ENCODE measurements around the gene OPRM1. TPM values are rescaled to one million over a fixed set of nuclear protein-coding genes. Genes with fewer than 3 reads are reported as not detected.
A peak's percentile ranks its signal among the peaks of the same experiment; 100 is the strongest.

Gene OPRM1
- total RNA-seq (ENCODE audit: unreplicated experiment), result not detected
- long read RNA-seq, result 0 reads

DNA sequence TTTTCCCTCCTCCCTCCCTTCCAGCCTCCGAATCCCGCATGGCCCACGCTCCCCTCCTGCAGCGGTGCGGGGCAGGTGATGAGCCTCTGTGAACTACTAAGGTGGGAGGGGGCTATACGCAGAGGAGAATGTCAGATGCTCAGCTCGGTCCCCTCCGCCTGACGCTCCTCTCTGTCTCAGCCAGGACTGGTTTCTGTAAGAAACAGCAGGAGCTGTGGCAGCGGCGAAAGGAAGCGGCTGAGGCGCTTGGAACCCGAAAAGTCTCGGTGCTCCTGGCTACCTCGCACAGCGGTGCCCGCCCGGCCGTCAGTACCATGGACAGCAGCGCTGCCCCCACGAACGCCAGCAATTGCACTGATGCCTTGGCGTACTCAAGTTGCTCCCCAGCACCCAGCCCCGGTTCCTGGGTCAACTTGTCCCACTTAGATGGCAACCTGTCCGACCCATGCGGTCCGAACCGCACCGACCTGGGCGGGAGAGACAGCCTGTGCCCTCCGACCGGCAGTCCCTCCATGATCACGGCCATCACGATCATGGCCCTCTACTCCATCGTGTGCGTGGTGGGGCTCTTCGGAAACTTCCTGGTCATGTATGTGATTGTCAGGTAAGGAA lies at the start of gene OPRM1:
Gene OPRM1 (plus strand): TSS at position 10 of the 612 bp plus-strand sequence. CDS start 305 bp downstream, at position 315.
- no peak within 1 kb of the TSS for H3K4me3 Mint-ChIP-seq (ENCODE audit: unreplicated experiment)
- DNase-seq (ENCODE audit: low spot score), result peak; percentile 89
- H3K9me3 Mint-ChIP-seq (ENCODE audit: unreplicated experiment), result no peaks in the 10 kb centered on the region
- H3K4me1 Mint-ChIP-seq (ENCODE audit: unreplicated experiment), result no peaks in the 10 kb centered on the region
- H3K27me3 Mint-ChIP-seq (ENCODE audit: unreplicated experiment), result no peaks in the 10 kb centered on the region
- H3K27ac Mint-ChIP-seq (ENCODE audit: unreplicated experiment), result peak within 1 kb of the TSS; percentile 30
- TF ChIP-seq, protein P1, sequence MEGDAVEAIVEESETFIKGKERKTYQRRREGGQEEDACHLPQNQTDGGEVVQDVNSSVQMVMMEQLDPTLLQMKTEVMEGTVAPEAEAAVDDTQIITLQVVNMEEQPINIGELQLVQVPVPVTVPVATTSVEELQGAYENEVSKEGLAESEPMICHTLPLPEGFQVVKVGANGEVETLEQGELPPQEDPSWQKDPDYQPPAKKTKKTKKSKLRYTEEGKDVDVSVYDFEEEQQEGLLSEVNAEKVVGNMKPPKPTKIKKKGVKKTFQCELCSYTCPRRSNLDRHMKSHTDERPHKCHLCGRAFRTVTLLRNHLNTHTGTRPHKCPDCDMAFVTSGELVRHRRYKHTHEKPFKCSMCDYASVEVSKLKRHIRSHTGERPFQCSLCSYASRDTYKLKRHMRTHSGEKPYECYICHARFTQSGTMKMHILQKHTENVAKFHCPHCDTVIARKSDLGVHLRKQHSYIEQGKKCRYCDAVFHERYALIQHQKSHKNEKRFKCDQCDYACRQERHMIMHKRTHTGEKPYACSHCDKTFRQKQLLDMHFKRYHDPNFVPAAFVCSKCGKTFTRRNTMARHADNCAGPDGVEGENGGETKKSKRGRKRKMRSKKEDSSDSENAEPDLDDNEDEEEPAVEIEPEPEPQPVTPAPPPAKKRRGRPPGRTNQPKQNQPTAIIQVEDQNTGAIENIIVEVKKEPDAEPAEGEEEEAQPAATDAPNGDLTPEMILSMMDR (IDR thresholded peaks at IDR 0.05; ENCODE audit: unreplicated experiment), result no peak
- no peaks in the 10 kb centered on the region for H3K36me3 Mint-ChIP-seq (ENCODE audit: low read depth, unreplicated experiment)

DNA sequence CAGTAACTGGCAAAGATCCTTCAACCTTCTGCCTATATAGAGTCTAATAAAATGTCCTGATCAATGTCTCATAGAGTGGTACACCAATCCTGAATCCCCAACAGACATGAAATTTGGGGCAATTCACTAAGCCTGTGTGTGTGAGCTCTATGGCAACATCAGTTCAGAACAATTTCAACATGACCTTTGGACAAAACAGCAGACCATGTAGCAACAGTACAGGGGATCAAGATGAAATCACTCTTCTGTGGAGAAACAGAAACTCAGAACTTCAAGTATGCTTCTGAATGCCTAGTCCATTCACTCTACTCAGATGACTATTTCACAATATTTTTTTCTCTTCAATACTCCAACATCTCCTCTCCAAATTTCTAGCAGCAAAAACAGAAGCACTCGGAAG lies 49.1 kb upstream of the OPRM1 start:
- H3K9me3 Mint-ChIP-seq (ENCODE audit: unreplicated experiment), result no peaks in the 10 kb centered on the region
- no peaks in the 10 kb centered on the region for H3K4me1 Mint-ChIP-seq (ENCODE audit: unreplicated experiment)
- H3K4me3 Mint-ChIP-seq (ENCODE audit: unreplicated experiment), result no peak overlapping the region
- no peak for DNase-seq (ENCODE audit: low spot score)
- H3K36me3 Mint-ChIP-seq (ENCODE audit: low read depth, unreplicated experiment), result no peaks in the 10 kb centered on the region
- H3K27ac Mint-ChIP-seq (ENCODE audit: unreplicated experiment), result no peak overlapping the region
- TF ChIP-seq, protein P1 (IDR thresholded peaks at IDR 0.05; ENCODE audit: unreplicated experiment), result no peak
- no peaks in the 10 kb centered on the region for H3K27me3 Mint-ChIP-seq (ENCODE audit: unreplicated experiment)

DNA sequence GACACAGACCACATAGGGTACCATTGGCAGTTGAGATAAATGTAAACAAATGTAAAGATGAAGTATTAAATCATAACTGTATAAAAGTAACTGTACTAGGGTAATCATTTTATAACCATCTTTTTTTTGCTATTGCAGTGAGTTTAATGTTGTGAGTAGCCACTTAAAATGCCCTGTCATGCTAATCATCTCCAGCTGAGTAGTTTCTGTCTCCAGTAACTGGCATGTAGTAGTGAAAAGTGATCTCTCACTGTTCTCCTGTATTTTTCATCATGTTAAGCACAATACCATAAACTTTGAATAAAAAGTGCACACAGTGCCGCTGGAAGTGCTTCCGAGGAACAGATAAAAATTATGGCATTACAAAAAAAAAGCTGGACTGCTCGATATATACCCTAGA lies 45.0 kb upstream of the OPRM1 start:
- Mint-ChIP-seq H3K27me3 (ENCODE audit: unreplicated experiment) (peaks cover 1% of the 10 kb centered on the region), H3K36me3 (ENCODE audit: low read depth, unreplicated experiment) (no peaks in the 10 kb centered on the region), H3K9me3 (ENCODE audit: unreplicated experiment) (no peaks in the 10 kb centered on the region), H3K4me3 (ENCODE audit: unreplicated experiment) (no peak overlapping the region), H3K4me1 (ENCODE audit: unreplicated experiment) (peaks cover 12% of the 10 kb centered on the region), H3K27ac (ENCODE audit: unreplicated experiment) (no peak overlapping the region)
- TF ChIP-seq, protein P1 (IDR thresholded peaks at IDR 0.05; ENCODE audit: unreplicated experiment), result no peak
- no peak for DNase-seq (ENCODE audit: low spot score)

DNA sequence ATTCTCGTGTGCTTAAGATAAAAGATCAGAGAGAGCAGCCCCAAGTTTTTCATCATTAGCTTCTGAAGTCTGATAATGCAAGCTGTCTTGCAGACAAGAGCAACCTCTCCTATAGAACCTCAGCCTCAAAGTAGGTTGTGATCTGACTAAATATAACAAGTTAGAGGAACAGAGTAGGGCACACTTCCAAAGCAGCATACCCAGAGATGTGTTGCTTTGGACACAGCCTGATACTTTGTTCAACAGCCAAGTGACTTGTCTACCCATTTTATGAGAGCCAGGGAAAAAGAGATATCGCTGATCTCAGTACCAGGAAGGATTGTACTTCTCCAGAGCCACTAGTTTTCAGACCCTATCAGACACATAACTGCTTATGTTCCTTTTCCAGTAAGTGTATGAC lies 44.2 kb upstream of the OPRM1 start:
- H3K4me3 Mint-ChIP-seq (ENCODE audit: unreplicated experiment), result no peak overlapping the region
- TF ChIP-seq, protein P1 (IDR thresholded peaks at IDR 0.05; ENCODE audit: unreplicated experiment), result no peak
- H3K9me3 Mint-ChIP-seq (ENCODE audit: unreplicated experiment), result no peaks in the 10 kb centered on the region
- H3K27ac Mint-ChIP-seq (ENCODE audit: unreplicated experiment), result no peak overlapping the region
- H3K36me3 Mint-ChIP-seq (ENCODE audit: low read depth, unreplicated experiment), result no peaks in the 10 kb centered on the region
- peaks cover 1% of the 10 kb centered on the region for H3K27me3 Mint-ChIP-seq (ENCODE audit: unreplicated experiment)
- peaks cover 12% of the 10 kb centered on the region for H3K4me1 Mint-ChIP-seq (ENCODE audit: unreplicated experiment)
- DNase-seq (ENCODE audit: low spot score), result no peak

DNA sequence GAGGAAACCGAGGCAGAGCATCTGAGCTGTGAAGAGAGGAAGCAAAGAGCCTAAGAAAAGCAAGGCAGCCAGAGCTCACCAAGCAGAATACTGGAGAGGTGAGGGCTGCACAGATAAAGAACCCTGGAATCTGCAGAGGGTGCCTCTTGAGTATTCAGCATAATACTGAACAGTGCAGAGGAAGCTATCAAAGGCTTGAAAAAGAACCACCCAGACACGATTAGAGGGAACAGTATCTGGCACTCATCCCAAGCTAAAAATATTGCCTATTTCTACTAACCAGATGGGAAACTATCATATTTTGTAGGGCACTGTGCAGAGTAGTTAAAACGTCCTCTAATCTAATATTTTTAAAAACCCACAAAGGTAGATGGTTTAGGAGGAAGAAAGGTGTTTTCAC lies 41.8 kb upstream of the OPRM1 start:
- Mint-ChIP-seq H3K27ac (ENCODE audit: unreplicated experiment) (no peak overlapping the region), H3K27me3 (ENCODE audit: unreplicated experiment) (peaks cover 1% of the 10 kb centered on the region), H3K36me3 (ENCODE audit: low read depth, unreplicated experiment) (no peaks in the 10 kb centered on the region), H3K9me3 (ENCODE audit: unreplicated experiment) (no peaks in the 10 kb centered on the region), H3K4me3 (ENCODE audit: unreplicated experiment) (no peak overlapping the region), H3K4me1 (ENCODE audit: unreplicated experiment) (peaks cover 12% of the 10 kb centered on the region)
- DNase-seq (ENCODE audit: low spot score), result no peak
- TF ChIP-seq, protein P1 (IDR thresholded peaks at IDR 0.05; ENCODE audit: unreplicated experiment), result no peak

All from endothelial cell (in vitro differentiated cells).